Measurements from ENCODE around the gene MAGEA6.
"Not testable (repeated sequence)": the region's sequence is repeated elsewhere in the genome, so short reads cannot be mapped to it uniquely, and the experiment has no call there.

Gene MAGEA6

DNA sequence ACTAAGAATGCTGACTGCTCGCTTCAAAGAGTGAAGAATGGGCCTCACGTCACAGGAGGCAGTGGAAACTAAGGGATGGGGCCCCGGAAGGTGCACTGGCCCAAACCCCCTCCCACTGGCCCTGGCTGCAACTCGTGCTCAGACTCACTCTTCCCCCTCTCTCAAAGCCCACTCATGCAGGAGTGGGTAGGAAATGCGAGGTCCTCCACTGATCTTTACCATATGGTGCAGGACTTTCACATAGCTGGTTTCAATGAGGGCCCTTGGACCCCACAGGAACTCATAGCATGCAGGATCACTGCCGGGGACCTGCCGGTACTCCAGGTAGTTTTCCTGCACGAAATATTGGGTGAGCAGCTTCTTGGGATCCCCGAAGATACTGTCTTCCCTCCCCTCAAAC is 2.9 kb downstream of the MAGEA6 start:
- not testable (repeated sequence) for H3K27ac ChIP-seq (ENCODE audit: insufficient read depth, low read depth, low read length, poor library complexity, severe bottlenecking); H3K36me3 ChIP-seq (ENCODE audit: control insufficient read depth, insufficient read depth, low read length); H3K9me3 ChIP-seq (ENCODE audit: control insufficient read depth, low read length); H3K4me3 ChIP-seq (ENCODE audit: insufficient read depth, low read depth, low read length); H3K27me3 ChIP-seq (ENCODE audit: control insufficient read depth, insufficient read depth, low read length, poor library complexity, severe bottlenecking); H3K4me1 ChIP-seq (ENCODE audit: control insufficient read depth, insufficient read depth, low read length)
- 83 to 88% methylated on average over 8 to 9 of the region's 9 CpGs for WGBS, 2 experiments

- WGBS, 2 experiments: no CpG with 5 or more reads among the region's 7 CpGs
- H3K9me3 ChIP-seq (ENCODE audit: control insufficient read depth, low read length); H3K27ac ChIP-seq (ENCODE audit: insufficient read depth, low read depth, low read length, poor library complexity, severe bottlenecking); H3K36me3 ChIP-seq (ENCODE audit: control insufficient read depth, insufficient read depth, low read length); H3K4me3 ChIP-seq (ENCODE audit: insufficient read depth, low read depth, low read length); H3K27me3 ChIP-seq (ENCODE audit: control insufficient read depth, insufficient read depth, low read length, poor library complexity, severe bottlenecking); H3K4me1 ChIP-seq (ENCODE audit: control insufficient read depth, insufficient read depth, low read length): not testable (repeated sequence)
These were observed 7.9 kb downstream of the MAGEA6 start for GRCh38 chrX:152761582-152761981.

GRCh38 chrX:152759544-152759943 is 9.9 kb downstream of the MAGEA6 start:
- not testable (repeated sequence) for H3K4me3 ChIP-seq (ENCODE audit: insufficient read depth, low read depth, low read length)
- 80 to 100% methylated on average over 1 of the region's 7 CpGs for WGBS, 2 experiments

DNA sequence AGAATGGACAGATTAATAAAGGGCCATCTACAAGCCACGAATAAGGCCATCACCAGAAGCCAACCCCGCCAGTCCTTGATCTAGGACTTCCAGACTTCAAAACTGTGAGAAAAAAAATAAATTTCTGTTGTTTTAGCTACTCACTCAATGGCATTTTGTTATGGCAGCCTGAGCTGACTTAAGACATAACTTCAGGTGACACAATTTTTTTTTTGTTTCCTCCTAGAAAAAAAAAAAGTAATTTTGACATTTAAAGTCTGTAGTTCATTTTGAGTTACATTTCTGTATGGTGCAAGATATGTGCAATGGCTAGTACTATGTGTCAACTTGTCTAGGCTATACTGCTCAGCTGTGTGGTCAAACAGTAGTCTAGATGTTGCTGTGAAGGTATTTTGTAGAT is 10.6 kb downstream of the MAGEA6 start, which contains the start of gene CSAG3:
Gene CSAG3, plus strand, starts transcription at position 301 of the 400 bp plus-strand sequence.
- no CpG with 5 or more reads among the region's 2 CpGs for WGBS, 2 experiments
- H3K4me1 ChIP-seq (ENCODE audit: control insufficient read depth, insufficient read depth, low read length); H3K27ac ChIP-seq (ENCODE audit: insufficient read depth, low read depth, low read length, poor library complexity, severe bottlenecking); H3K36me3 ChIP-seq (ENCODE audit: control insufficient read depth, insufficient read depth, low read length); H3K9me3 ChIP-seq (ENCODE audit: control insufficient read depth, low read length); H3K27me3 ChIP-seq (ENCODE audit: control insufficient read depth, insufficient read depth, low read length, poor library complexity, severe bottlenecking); H3K4me3 ChIP-seq (ENCODE audit: insufficient read depth, low read depth, low read length): not testable (repeated sequence)

More at GRCh38 chrX:152759544-152759943, 9.9 kb downstream of the MAGEA6 start:
- H3K9me3 ChIP-seq (ENCODE audit: control insufficient read depth, low read length); H3K27ac ChIP-seq (ENCODE audit: insufficient read depth, low read depth, low read length, poor library complexity, severe bottlenecking); H3K36me3 ChIP-seq (ENCODE audit: control insufficient read depth, insufficient read depth, low read length); H3K4me1 ChIP-seq (ENCODE audit: control insufficient read depth, insufficient read depth, low read length); H3K27me3 ChIP-seq (ENCODE audit: control insufficient read depth, insufficient read depth, low read length, poor library complexity, severe bottlenecking): not testable (repeated sequence)

GRCh38 chrX:152754871-152755270 is 14.6 kb downstream of the MAGEA6 start:
- not testable (repeated sequence) for H3K9me3 ChIP-seq (ENCODE audit: control insufficient read depth, low read length); H3K4me3 ChIP-seq (ENCODE audit: insufficient read depth, low read depth, low read length); H3K4me1 ChIP-seq (ENCODE audit: control insufficient read depth, insufficient read depth, low read length); H3K27ac ChIP-seq (ENCODE audit: insufficient read depth, low read depth, low read length, poor library complexity, severe bottlenecking); H3K36me3 ChIP-seq (ENCODE audit: control insufficient read depth, insufficient read depth, low read length); H3K27me3 ChIP-seq (ENCODE audit: control insufficient read depth, insufficient read depth, low read length, poor library complexity, severe bottlenecking)
- no CpG with 5 or more reads among the region's 5 CpGs for WGBS, 2 experiments

DNA sequence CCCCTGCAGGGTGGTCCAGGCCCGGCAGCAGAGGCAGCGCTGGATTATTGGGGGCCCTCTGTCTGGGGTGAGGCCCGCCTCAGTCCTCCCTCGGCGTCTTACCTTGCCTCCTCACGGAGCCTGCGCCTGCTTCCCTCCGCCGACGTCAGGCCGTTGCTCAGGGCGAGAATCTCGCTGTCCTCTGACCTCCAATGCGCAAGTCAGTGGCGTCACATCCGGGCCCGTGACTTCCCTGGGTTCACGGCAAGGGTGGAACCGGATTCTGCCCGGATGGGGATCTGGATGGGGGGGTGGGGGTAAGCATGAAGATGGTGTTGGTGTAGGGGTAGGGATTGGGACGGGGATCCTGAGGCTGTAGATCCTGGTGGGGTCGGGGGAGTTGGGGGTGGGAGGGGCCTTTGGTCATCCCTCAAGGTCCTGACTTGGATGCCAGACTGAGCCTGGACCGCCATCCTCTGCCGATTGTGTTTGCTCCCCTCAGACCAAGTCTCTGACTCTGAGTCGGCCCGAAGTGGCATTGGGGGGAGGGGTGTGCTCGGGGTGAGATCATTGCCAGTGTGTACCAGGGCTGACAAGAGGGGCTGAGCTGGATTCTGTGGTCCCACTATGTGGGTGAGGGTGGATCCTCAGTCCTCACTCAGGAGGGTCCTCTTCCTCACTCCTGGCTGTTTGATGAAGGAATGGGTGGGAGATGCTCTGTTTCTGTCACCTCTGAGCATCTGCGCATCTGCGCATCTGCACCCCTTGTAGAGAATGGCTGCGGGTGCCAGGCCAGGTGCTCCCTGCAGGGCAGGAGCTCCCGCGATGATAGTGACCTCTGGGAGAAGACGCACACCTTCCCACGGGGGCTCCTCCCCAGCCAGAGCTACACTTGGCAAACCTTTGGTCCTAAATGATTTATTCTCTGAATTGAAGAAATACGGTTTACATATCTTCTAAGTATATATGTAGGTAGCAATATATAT is 15.5 kb downstream of the MAGEA6 start, which contains the start of gene MAGEA2:
Gene MAGEA2, minus strand, starts transcription at position 157 of the 965 bp plus-strand sequence. CDS start 2,479 bp downstream, outside the sequence.
- H3K27me3 ChIP-seq (ENCODE audit: control insufficient read depth, insufficient read depth, low read length, poor library complexity, severe bottlenecking); H3K4me1 ChIP-seq (ENCODE audit: control insufficient read depth, insufficient read depth, low read length); H3K36me3 ChIP-seq (ENCODE audit: control insufficient read depth, insufficient read depth, low read length); H3K4me3 ChIP-seq (ENCODE audit: insufficient read depth, low read depth, low read length); H3K9me3 ChIP-seq (ENCODE audit: control insufficient read depth, low read length); H3K27ac ChIP-seq (ENCODE audit: insufficient read depth, low read depth, low read length, poor library complexity, severe bottlenecking): not testable (repeated sequence)
- no CpG with 5 or more reads among the region's 35 CpGs for WGBS, 2 experiments

GRCh38 chrX:152738560-152738959 is 30.9 kb downstream of the MAGEA6 start:
- no peaks in the 10 kb centered on the region for H3K36me3 ChIP-seq (ENCODE audit: control insufficient read depth, insufficient read depth, low read length)
- H3K4me3 ChIP-seq (ENCODE audit: insufficient read depth, low read depth, low read length): no peak overlapping the region
- H3K9me3 ChIP-seq (ENCODE audit: control insufficient read depth, low read length): no peaks in the 10 kb centered on the region
- no peaks in the 10 kb centered on the region for H3K4me1 ChIP-seq (ENCODE audit: control insufficient read depth, insufficient read depth, low read length)
- no peaks in the 10 kb centered on the region for H3K27me3 ChIP-seq (ENCODE audit: control insufficient read depth, insufficient read depth, low read length, poor library complexity, severe bottlenecking)
- 79 to 86% methylated on average over 1 to 3 of the region's 5 CpGs for WGBS, 2 experiments
- no peak overlapping the region for H3K27ac ChIP-seq (ENCODE audit: insufficient read depth, low read depth, low read length, poor library complexity, severe bottlenecking)

DNA sequence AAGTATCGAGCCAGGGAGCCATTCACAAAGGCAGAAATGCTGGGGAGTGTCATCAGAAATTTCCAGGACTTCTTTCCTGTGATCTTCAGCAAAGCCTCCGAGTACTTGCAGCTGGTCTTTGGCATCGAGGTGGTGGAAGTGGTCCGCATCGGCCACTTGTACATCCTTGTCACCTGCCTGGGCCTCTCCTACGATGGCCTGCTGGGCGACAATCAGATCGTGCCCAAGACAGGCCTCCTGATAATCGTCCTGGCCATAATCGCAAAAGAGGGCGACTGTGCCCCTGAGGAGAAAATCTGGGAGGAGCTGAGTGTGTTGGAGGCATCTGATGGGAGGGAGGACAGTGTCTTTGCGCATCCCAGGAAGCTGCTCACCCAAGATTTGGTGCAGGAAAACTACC is 33.0 kb downstream of the MAGEA6 start:
- not testable (repeated sequence) for H3K9me3 ChIP-seq (ENCODE audit: control insufficient read depth, low read length); H3K27ac ChIP-seq (ENCODE audit: insufficient read depth, low read depth, low read length, poor library complexity, severe bottlenecking); H3K4me1 ChIP-seq (ENCODE audit: control insufficient read depth, insufficient read depth, low read length); H3K27me3 ChIP-seq (ENCODE audit: control insufficient read depth, insufficient read depth, low read length, poor library complexity, severe bottlenecking); H3K4me3 ChIP-seq (ENCODE audit: insufficient read depth, low read depth, low read length); H3K36me3 ChIP-seq (ENCODE audit: control insufficient read depth, insufficient read depth, low read length)
- 93 to 96% methylated on average over 12 of the region's 12 CpGs for WGBS, 2 experiments

- Histone ChIP-seq H3K27me3 (ENCODE audit: control insufficient read depth, insufficient read depth, low read length, poor library complexity, severe bottlenecking) (no peaks in the 10 kb centered on the region), H3K4me3 (ENCODE audit: insufficient read depth, low read depth, low read length) (no peak overlapping the region), H3K27ac (ENCODE audit: insufficient read depth, low read depth, low read length, poor library complexity, severe bottlenecking) (no peak overlapping the region), H3K9me3 (ENCODE audit: control insufficient read depth, low read length) (no peaks in the 10 kb centered on the region), H3K4me1 (ENCODE audit: control insufficient read depth, insufficient read depth, low read length) (no peaks in the 10 kb centered on the region), H3K36me3 (ENCODE audit: control insufficient read depth, insufficient read depth, low read length) (no peaks in the 10 kb centered on the region)
- 84% methylated on average over 12 of the region's 12 CpGs for WGBS, 2 experiments
These were observed 33.5 kb downstream of the MAGEA6 start for GRCh38 chrX:152735860-152736511.

- H3K27ac ChIP-seq (ENCODE audit: insufficient read depth, low read depth, low read length, poor library complexity, severe bottlenecking): no peak overlapping the region
- no peaks in the 10 kb centered on the region for H3K9me3 ChIP-seq (ENCODE audit: control insufficient read depth, low read length)
- no peaks in the 10 kb centered on the region for H3K27me3 ChIP-seq (ENCODE audit: control insufficient read depth, insufficient read depth, low read length, poor library complexity, severe bottlenecking)
- no peak overlapping the region for H3K4me3 ChIP-seq (ENCODE audit: insufficient read depth, low read depth, low read length)
- no peaks in the 10 kb centered on the region for H3K36me3 ChIP-seq (ENCODE audit: control insufficient read depth, insufficient read depth, low read length)
- WGBS, 2 experiments: 89 to 100% methylated on average over 2 of the region's 2 CpGs
- no peaks in the 10 kb centered on the region for H3K4me1 ChIP-seq (ENCODE audit: control insufficient read depth, insufficient read depth, low read length)
These were observed 34.4 kb downstream of the MAGEA6 start for GRCh38 chrX:152735101-152735500.

Measured in ectodermal cell (in vitro differentiated cells).